Adrenal gland (tissue), 12 donors: Measurements from ENCODE around the gene IFNW1. TPM values are rescaled to one million over a fixed set of nuclear protein-coding genes. Genes with fewer than 3 reads are reported as not detected.

Experiments
- DNase-seq, 7 donors: peaks; one replicate each; pipeline ENCODE4 v3.0.0-alpha.2; 2019 to 2020
- H3K27ac ChIP-seq, 5 donors: fragments of 200-600 bp; sonication (generic) in 4 of 5; 1 replicate in 3 of 5; 2 replicates in 2 of 5; pipeline versions ENCODE4 v1.5.1 to v1.8.0; 2016 to 2020; ENCODE audit warnings: mild to moderate bottlenecking in 1 of 5
- H3K27me3 ChIP-seq: fragments of 200-600 bp; 2 replicates; pipeline ENCODE4 v1.8.0; 2021
- H3K36me3 ChIP-seq, 2 donors: fragments of 200-600 bp; replicated peaks in 1 of 2; 1 replicate in 1 of 2; 2 replicates in 1 of 2; pipeline versions ENCODE4 v1.5.1 to v1.8.0; 2018 to 2022
- H3K4me1 ChIP-seq, 2 donors: fragments of 200-600 bp; replicated peaks in 1 of 2; 1 replicate in 1 of 2; 2 replicates in 1 of 2; pipeline versions ENCODE4 v1.5.1 to v1.8.0; 2018 to 2021
- H3K4me3 ChIP-seq, 4 donors: fragments of 200-600 bp; sonication (generic) in 3 of 4; one replicate each; pipeline ENCODE4 v1.5.1; 2016 to 2018
- H3K9me3 ChIP-seq, 3 donors: fragments of 200-600 bp; sonication (generic) in 1 of 3; replicated peaks in 1 of 3; 1 replicate in 2 of 3; 2 replicates in 1 of 3; pipeline versions ENCODE4 v1.5.1 to v1.8.0; 2016 to 2021
- CTCF ChIP-seq, 6 experiments: fragments of 450-650 bp in 4 of 6; fragments of 200-600 bp in 2 of 6; sonication (generic) in 1 of 6; IDR thresholded peaks; 1 replicate in 5 of 6; 2 replicates in 1 of 6; pipeline versions ENCODE4 v1.5.1 to v1.8.0; 2016 to 2021; ENCODE audit warnings: antibody characterized with exemption in 6 of 6, mild to moderate bottlenecking in 2 of 6, moderate library complexity in 1 of 6
- POLR2A ChIP-seq, 2 donors: fragments of 450-650 bp; IDR thresholded peaks; one replicate each; pipeline ENCODE4 v1.6.1; 2017; ENCODE audit warnings: antibody characterized with exemption in 2 of 2, mild to moderate bottlenecking in 2 of 2, moderate library complexity in 1 of 2
- WGBS, 4 donors: extraction: QIAGEN DNeasy Blood & Tissue Kit in 2 of 4; methylation state at CpG; one replicate each; pipeline versions ENCODE4 v1.1.5 to v1.1.7; 2013 to 2017; 5-methylcytosine and 5-hydroxymethylcytosine counted together
- intact Hi-C, 2 donors: fragments of 100-400 bp; cut with DNase I; formaldehyde crosslinking; loops; one replicate each; pipeline versions ENCODE4 v1.14.1 to v1.15.0; 2022 to 2023
- polyA plus RNA-seq, 3 donors: library from polyadenylated mRNA; stranded (reverse); fragments of 200-250 nt in 2 of 3; fragments of 350-450 nt in 1 of 3; fragmentation: Illumina TruSeq in 1 of 3; extraction: RNeasy Lipid Tissue Mini Kit (QIAGEN cat#74804) in 1 of 3; gene quantifications; one replicate each; pipeline ENCODE4 v1.2.3, GENCODE V29; 2013 to 2014
- total RNA-seq, 9 donors: library from RNA; depleted of rRNA in 4 of 9; stranded (reverse); fragments of >200 nt in 4 of 9; fragments of 120-200 nt in 1 of 9; fragmentation: NEBNext Ultra II Directional in 1 of 9; extraction: Animal tissue kit (Norgen Biotek cat#: 25700) in 1 of 9; gene quantifications; one replicate each; pipeline versions ENCODE4 v1.1.0 to v1.2.4, GENCODE V29; 2013 to 2023
- donor health status: healthy with polysubstance abuse.
- donor health status: Bipolar disorder and iron deficiency.
- donor health status: DM: yes; HTN: yes; CAD: no.
- donor health status: DM: no; HTN: no; CAD: no.
- donor health status: DM: no; HTN: no; CAD: no.
- donor health status: DM: yes; HTN: yes; CAD: no.

Gene IFNW1
- total and polyA plus RNA-seq, 12 donors = not detected

DNA sequence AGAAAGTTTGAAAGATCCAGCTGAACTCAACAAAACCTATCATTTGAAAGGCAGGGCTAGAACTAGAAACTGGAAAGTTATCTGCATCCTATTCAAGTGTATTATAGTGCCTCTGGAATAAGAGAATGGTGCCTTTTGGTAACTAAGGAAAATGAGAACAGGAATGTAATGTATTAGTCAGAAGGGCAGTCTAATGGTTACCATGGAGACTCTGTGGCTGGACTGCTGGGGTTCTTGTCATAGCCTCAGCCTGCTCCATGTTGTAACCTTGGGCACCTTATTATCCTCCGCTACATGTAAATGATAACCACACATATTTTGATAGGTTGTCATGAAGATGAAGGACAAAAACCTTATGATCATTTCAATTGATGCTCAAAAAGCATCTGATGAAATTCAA lies 39.3 kb downstream of the IFNW1 start:
- Histone ChIP-seq H3K27ac (no peak overlapping the region), H3K9me3 (no peaks in the 10 kb centered on the region), H3K4me3 (no peak overlapping the region), H3K4me1 (no peaks in the 10 kb centered on the region), H3K27me3 (no peaks in the 10 kb centered on the region), H3K36me3 (no peaks in the 10 kb centered on the region)
- WGBS, 4 donors = 74 to 94% (median 85%) methylated on average over 1 of the region's 1 CpG
- intact Hi-C loops = loop anchor here in 1 of 2 donors (10.0 kb wide), 1 partner anchor 478 kb away; the partner anchor contains the start of gene MLLT3
- no peak for DNase-seq
- TF ChIP-seq POLR2A (IDR thresholded peaks at IDR 0.05) = no peak
- no peak for TF ChIP-seq CTCF (IDR thresholded peaks at IDR 0.05)

- TF ChIP-seq CTCF (IDR thresholded peaks at IDR 0.05) (no peak), POLR2A (IDR thresholded peaks at IDR 0.05) (no peak)
- H3K27ac ChIP-seq = no peak overlapping the region
- DNase-seq = no peak
These were observed 43.8 kb downstream of the IFNW1 start for GRCh38 chr9:21097817-21098216.

GRCh38 chr9:21096901-21097255 lies 44.8 kb downstream of the IFNW1 start:
- peak overlapping the region in 2 of 5 donors; percentile 10 to 27 for H3K27ac ChIP-seq
- intact Hi-C loops = no loop called here
- TF ChIP-seq CTCF (IDR thresholded peaks at IDR 0.05) (no peak), POLR2A (IDR thresholded peaks at IDR 0.05) (no peak)
- no peaks in the 10 kb centered on the region for H3K9me3 ChIP-seq
- no peak for DNase-seq
- no peak overlapping the region for H3K4me3 ChIP-seq
- H3K36me3 ChIP-seq = no peaks in the 10 kb centered on the region
- no peaks in the 10 kb centered on the region for H3K27me3 ChIP-seq
- 27 to 54% (median 42%) methylated on average over 2 of the region's 2 CpGs for WGBS, 4 donors
- H3K4me1 ChIP-seq = peaks cover 5 to 17% of the 10 kb centered on the region in 2 donors

More at GRCh38 chr9:21097817-21098216, 43.8 kb downstream of the IFNW1 start:
- Histone ChIP-seq H3K27me3 (no peaks in the 10 kb centered on the region), H3K36me3 (no peaks in the 10 kb centered on the region), H3K4me3 (no peak overlapping the region), H3K4me1 (peaks cover 5 to 17% of the 10 kb centered on the region in 2 donors), H3K9me3 (no peaks in the 10 kb centered on the region)
- intact Hi-C loops = no loop called here
- 67 to 76% (median 75%) methylated on average over 2 of the region's 2 CpGs for WGBS, 4 donors

DNA sequence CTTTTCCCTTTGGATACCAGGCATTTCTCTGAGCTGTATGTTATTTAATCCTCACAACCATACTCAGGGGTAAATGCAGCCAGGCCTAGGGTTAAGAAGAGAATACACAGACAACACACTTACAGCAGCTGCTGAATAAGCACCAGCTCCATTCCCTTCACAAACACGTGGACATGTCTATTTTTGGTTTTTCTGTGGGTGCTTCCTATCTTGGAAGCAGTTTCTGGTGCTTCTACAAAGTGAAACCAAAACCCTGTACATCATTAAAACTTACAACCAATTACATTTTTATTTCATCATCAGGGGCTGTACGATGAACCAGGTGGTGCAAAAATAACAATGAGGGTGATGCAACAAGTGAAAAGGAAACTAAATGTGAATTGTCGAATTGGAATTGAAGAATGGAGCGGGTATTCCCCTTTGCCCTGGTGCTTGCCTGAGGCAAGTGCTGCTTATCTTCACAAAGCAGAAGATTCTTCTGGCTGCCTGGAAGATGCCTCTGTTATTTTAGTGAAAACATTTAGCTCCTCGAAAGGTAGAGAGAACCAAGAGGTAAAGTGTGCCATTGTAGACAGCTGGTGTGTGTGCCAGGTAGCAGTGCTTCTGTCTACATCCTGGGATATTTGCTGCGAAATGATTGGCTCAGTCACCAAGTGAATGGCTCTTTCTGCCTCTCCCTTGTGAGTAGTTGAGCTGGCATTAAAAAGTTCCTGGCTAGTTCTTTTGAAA lies 45.3 kb downstream of the IFNW1 start:
- H3K27me3 ChIP-seq = no peaks in the 10 kb centered on the region
- TF ChIP-seq CTCF (IDR thresholded peaks at IDR 0.05) = no peak
- no peak for TF ChIP-seq POLR2A (IDR thresholded peaks at IDR 0.05)
- no peaks in the 10 kb centered on the region for H3K36me3 ChIP-seq
- H3K4me1 ChIP-seq = peaks cover 5 to 17% of the 10 kb centered on the region in 2 donors
- WGBS, 4 donors = 42 to 45% (median 44%) methylated on average over 6 of the region's 6 CpGs
- H3K9me3 ChIP-seq = no peaks in the 10 kb centered on the region
- intact Hi-C loops = no loop called here
- peak overlapping the region in 2 of 5 donors; percentile 10 to 27 for H3K27ac ChIP-seq
- DNase-seq = peak in 2 of 7 donors; percentile 7 to 12
- H3K4me3 ChIP-seq = peak overlapping the region in 1 of 4 donors; percentile 43
